GM13977 (cell line): ENCODE results near the gene STK17A.
"Not testable (repeated sequence)": the region's sequence is repeated elsewhere in the genome, so short reads cannot be mapped to it uniquely, and the experiment has no call there.

Experiments
- DNase-seq: peaks from one replicate; pipeline ENCODE4 v3.0.0; 2012; ENCODE audit warnings: low spot score
- CTCF ChIP-seq: IDR thresholded peaks from 2 replicates; pipeline ENCODE4 v1.5.1; 2012; ENCODE audit warnings: mild to moderate bottlenecking, control low read depth; ENCODE audit not compliant: insufficient read depth; ENCODE audit errors: extremely low read depth, missing control alignments
- in situ Hi-C: fragments of 300-500 bp; cut with MboI; formaldehyde crosslinking; loops from one replicate; pipeline ENCODE4 v1.12.0; 2022; ENCODE audit warnings: low sequenced_read_pairs, low pct_unique_long_range_greater_than_20kb, mixed read lengths, inconsistent platforms; ENCODE audit not compliant: unreplicated experiment

The STK17A gene

GRCh38 chr7:43669286-43670081 is 86.6 kb downstream of the STK17A start:
- TF ChIP-seq CTCF: no peak
- no peak for DNase-seq
- in situ Hi-C loops: no loop called here

GRCh38 chr7:43671521-43671920 is 88.6 kb downstream of the STK17A start:
- in situ Hi-C loops: no loop called here
- no peak for TF ChIP-seq CTCF
- no peak for DNase-seq

GRCh38 chr7:43673243-43673976 is 90.5 kb downstream of the STK17A start:
- in situ Hi-C loops, DNase-seq: not testable (repeated sequence)

- TF ChIP-seq CTCF: no peak
- no peak for DNase-seq
- in situ Hi-C loops: no loop called here
Measured at GRCh38 chr7:43674559-43675436, 91.9 kb downstream of the STK17A start.
